ENCODE data around the gene OTUB1.
"Not testable (repeated sequence)": the region's sequence is repeated elsewhere in the genome, so short reads cannot be mapped to it uniquely, and the experiment has no call there.

The OTUB1 gene

GRCh38 chr11:64044730-64045393 is 58.6 kb downstream of the OTUB1 start:
- no peak for DNase-seq (ENCODE audit: low spot score)

GRCh38 chr11:64045700-64046099 is 59.5 kb downstream of the OTUB1 start:
- DNase-seq (ENCODE audit: low spot score), result no peak

DNA sequence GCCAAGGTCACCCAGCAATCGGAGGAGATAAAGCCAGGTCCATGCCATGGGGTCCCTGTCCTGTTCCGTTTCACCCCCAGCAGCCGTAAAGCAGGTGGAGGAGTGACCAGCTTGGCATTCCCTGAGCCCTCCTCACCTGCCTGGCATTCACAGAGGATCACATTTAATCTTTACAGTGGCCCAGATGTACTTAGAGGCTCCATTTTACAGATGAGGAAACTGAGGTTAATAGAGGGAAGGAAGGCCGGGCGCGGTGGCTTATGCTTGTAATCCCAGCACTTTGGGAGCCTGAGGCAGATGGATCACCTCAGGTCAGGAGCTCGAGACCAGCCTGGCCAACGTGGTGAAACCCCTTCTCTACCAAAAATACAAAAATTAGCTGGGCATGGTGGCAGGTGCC is 61.1 kb downstream of the OTUB1 start:
- DNase-seq (ENCODE audit: low spot score), result not testable (repeated sequence)
